Peyer's patch (tissue), 4 donors: Measurements from ENCODE around the gene SLC16A4. TPM values are rescaled to one million over a fixed set of nuclear protein-coding genes. Genes with fewer than 3 reads are reported as not detected.
"Not testable (repeated sequence)": the region's sequence is repeated elsewhere in the genome, so short reads cannot be mapped to it uniquely, and the experiment has no call there.

Source experiments
- DNase-seq, 3 donors: peaks; one replicate each; pipeline ENCODE4 v3.0.0-alpha.2; 2017 to 2019
- H3K27ac ChIP-seq, 4 donors: fragments of 200-600 bp; sonication (generic); one replicate each; pipeline ENCODE4 v1.5.1; 2016 to 2019
- H3K27me3 ChIP-seq, 2 donors: fragments of 200-600 bp; sonication (generic); one replicate each; pipeline ENCODE4 v1.5.1; 2019
- H3K36me3 ChIP-seq, 3 donors: fragments of 200-600 bp; sonication (generic); one replicate each; pipeline ENCODE4 v1.5.1; 2016 to 2019
- H3K4me1 ChIP-seq, 4 donors: fragments of 200-600 bp; sonication (generic); one replicate each; pipeline ENCODE4 v1.5.1; 2016 to 2019
- H3K4me3 ChIP-seq, 4 donors: fragments of 200-600 bp; sonication (generic); 1 replicate in 3 of 4; 2 replicates in 1 of 4; pipeline ENCODE4 v1.5.1; 2016 to 2019; ENCODE audit warnings: mild to moderate bottlenecking in 1 of 4
- H3K9me3 ChIP-seq, 4 donors: fragments of 200-600 bp; sonication (generic); one replicate each; pipeline ENCODE4 v1.5.1; 2016 to 2019; ENCODE audit warnings: mild to moderate bottlenecking in 1 of 4
- CTCF ChIP-seq, 6 experiments: fragments of 450-650 bp in 4 of 6; fragments of 200-600 bp in 2 of 6; sonication (generic) in 1 of 6; IDR thresholded peaks; one replicate each; pipeline ENCODE4 v1.5.1; 2017 to 2019; ENCODE audit warnings: antibody characterized with exemption in 6 of 6, mild to moderate bottlenecking in 3 of 6, moderate library complexity in 1 of 6
- POLR2A ChIP-seq, 2 donors: fragments of 450-650 bp; IDR thresholded peaks; one replicate each; pipeline ENCODE4 v1.5.1; 2017; ENCODE audit warnings: antibody characterized with exemption in 2 of 2, mild to moderate bottlenecking in 2 of 2, moderate library complexity in 2 of 2
- total RNA-seq, 4 donors: library from RNA; depleted of rRNA; stranded (reverse); fragments of >200 nt; gene quantifications; one replicate each; pipeline ENCODE4 v1.1.0, GENCODE V29; 2016

Gene SLC16A4
- 10 to 100 TPM; 10.1 to 26.1 (median 13.0) TPM for total RNA-seq

GRCh38 chr1:110390692-110391245, at the start of gene SLC16A4:
TSS of gene SLC16A4 (minus strand) at chr1:110391026. CDS start at chr1:110389323, 1,703 bp downstream.
- no peaks in the 10 kb centered on the region for H3K9me3 ChIP-seq
- H3K27ac ChIP-seq = peak within 1 kb of the TSS in 3 of 4 donors; percentile 14 to 70 (median 64)
- H3K4me1 ChIP-seq = peaks cover 0 to 16% (median 0%) of the 10 kb centered on the region in 4 donors
- DNase-seq = no peak
- H3K4me3 ChIP-seq = peak within 1 kb of the TSS in 2 of 4 donors; percentile 35 to 43
- no peak for TF ChIP-seq CTCF (IDR thresholded peaks at IDR 0.05)
- no peak for TF ChIP-seq POLR2A (IDR thresholded peaks at IDR 0.05)
- H3K36me3 ChIP-seq = peaks cover 0 to 17% (median 0%) of the 10 kb centered on the region in 3 donors
- H3K27me3 ChIP-seq = no peaks in the 10 kb centered on the region

- not testable (repeated sequence) for DNase-seq, H3K27me3 ChIP-seq, H3K27ac ChIP-seq, H3K4me3 ChIP-seq, H3K36me3 ChIP-seq, H3K9me3 ChIP-seq, H3K4me1 ChIP-seq
Observed at GRCh38 chr1:110439873-110440272, 49.0 kb upstream of the SLC16A4 start.

GRCh38 chr1:110438893-110439292, 48.1 kb upstream of the SLC16A4 start:
- Histone ChIP-seq H3K27me3 (no peaks in the 10 kb centered on the region), H3K36me3 (no peaks in the 10 kb centered on the region), H3K27ac (no peak overlapping the region), H3K4me3 (no peak overlapping the region), H3K4me1 (no peaks in the 10 kb centered on the region), H3K9me3 (no peaks in the 10 kb centered on the region)
- TF ChIP-seq POLR2A (IDR thresholded peaks at IDR 0.05) (no peak), CTCF (IDR thresholded peaks at IDR 0.05) (no peak)
- DNase-seq = no peak

GRCh38 chr1:110437645-110438299, 46.9 kb upstream of the SLC16A4 start:
- H3K4me3 ChIP-seq, H3K9me3 ChIP-seq, H3K36me3 ChIP-seq, DNase-seq, H3K27ac ChIP-seq, H3K4me1 ChIP-seq, H3K27me3 ChIP-seq: not testable (repeated sequence)

- H3K27me3 ChIP-seq = no peaks in the 10 kb centered on the region
- no peak overlapping the region for H3K4me3 ChIP-seq
- no peak for DNase-seq
- no peak overlapping the region for H3K27ac ChIP-seq
- TF ChIP-seq CTCF (IDR thresholded peaks at IDR 0.05) = no peak
- no peak for TF ChIP-seq POLR2A (IDR thresholded peaks at IDR 0.05)
- H3K9me3 ChIP-seq = no peaks in the 10 kb centered on the region
- no peaks in the 10 kb centered on the region for H3K4me1 ChIP-seq
- H3K36me3 ChIP-seq = no peaks in the 10 kb centered on the region
Observed at GRCh38 chr1:110436635-110437034, 45.8 kb upstream of the SLC16A4 start.

- Histone ChIP-seq H3K36me3 (no peaks in the 10 kb centered on the region), H3K9me3 (no peaks in the 10 kb centered on the region), H3K27ac (no peak overlapping the region), H3K4me3 (no peak overlapping the region), H3K4me1 (no peaks in the 10 kb centered on the region), H3K27me3 (no peaks in the 10 kb centered on the region)
- TF ChIP-seq CTCF (IDR thresholded peaks at IDR 0.05) (no peak), POLR2A (IDR thresholded peaks at IDR 0.05) (no peak)
- no peak for DNase-seq
Observed at GRCh38 chr1:110434946-110435345, 44.1 kb upstream of the SLC16A4 start.
